Measurements from ENCODE around the gene SLC35G3. TPM values are rescaled to one million over a fixed set of nuclear protein-coding genes. Genes with fewer than 3 reads are reported as not detected.

Gene SLC35G3
- total and polyA plus RNA-seq, 10 of the 15 experiments (the other 5 are each of a cell fraction or from before 2014, with no cell fraction given) = not detected

- no peaks in the 10 kb centered on the region for H4K20me1 ChIP-seq (ENCODE audit: control insufficient read depth, insufficient read depth)
- no peak overlapping the region for H3K27ac ChIP-seq (ENCODE audit: control insufficient read depth, insufficient read depth)
- ChIA-PET CTCF (no interaction called here), RAD21 (ENCODE audit: unreplicated experiment) (interaction anchor here (0.5 kb wide), 1 partner anchor 166 kb away, joined by 4 read pairs; no protein-coding TSS in a partner anchor), SMC1A (ENCODE audit: uncharacterized antibody, unreplicated experiment) (no interaction called here), POLR2A (no interaction called here)
- no TSS peak for BruUV-seq (replicated peaks)
- WGBS (ENCODE audit: insufficient coverage, insufficient replicate concordance, low lambda C conversion rate, missing lambda C conversion rate) = 25% methylated on average over 8 of the region's 8 CpGs
- H3K36me3 ChIP-seq (ENCODE audit: control insufficient read depth in 2 of 2, insufficient read depth in 2 of 2, low read length in 1 of 2) = no peaks in the 10 kb centered on the region
- H2AFZ ChIP-seq (ENCODE audit: control insufficient read depth, low read depth, low read length) = no peak overlapping the region
- intact Hi-C loops (cut with micrococcal nuclease; ENCODE audit: unreplicated experiment) = no loop called here
- no peak for TF ChIP-seq HDAC6 (IDR thresholded peaks at IDR 0.05; ENCODE audit: unreplicated experiment)
- TF ChIP-seq BCL3 (IDR thresholded peaks at IDR 0.05; ENCODE audit: borderline replicate concordance, insufficient read depth, low read depth, low read length, poor library complexity, severe bottlenecking) = no peak
- no peak for TF ChIP-seq ATF3 (IDR thresholded peaks at IDR 0.05; ENCODE audit: borderline replicate concordance, extremely low read depth, low read depth, low read length)
- no peak for TF ChIP-seq BMI1 (IDR thresholded peaks at IDR 0.05; ENCODE audit: borderline replicate concordance)
- no peak for TF ChIP-seq WRNIP1 (IDR thresholded peaks at IDR 0.05; ENCODE audit: borderline replicate concordance, low read depth, low read length)
- no peak for TF ChIP-seq CREB1 (IDR thresholded peaks at IDR 0.05; ENCODE audit: low read depth)
- TF ChIP-seq PKNOX1 (IDR thresholded peaks at IDR 0.05) = no peak
- no peak for TF ChIP-seq CEBPB (IDR thresholded peaks at IDR 0.05; ENCODE audit: borderline replicate concordance in 1 of 2, low read depth in 2 of 2, low read length in 2 of 2)
- in situ Hi-C loops (cut with MboI) = no loop called here
- H3K27me3 ChIP-seq (replicated peaks in 1 of 2; ENCODE audit: control insufficient read depth in 2 of 2, insufficient read depth in 2 of 2, low read length in 1 of 2) = no peaks in the 10 kb centered on the region
- no peak overlapping the region for H3K9ac ChIP-seq (ENCODE audit: control insufficient read depth, insufficient read depth, low read length)
- ATAC-seq (no peak), FAIRE-seq (no peak), DNase-seq (ENCODE audit: low read depth, low spot score) (no peak)
- no peaks in the 10 kb centered on the region for H3K4me1 ChIP-seq (ENCODE audit: control insufficient read depth, insufficient read depth, low read length)
- H3K79me2 ChIP-seq (ENCODE audit: control insufficient read depth, insufficient read depth, low read length) = no peaks in the 10 kb centered on the region
- H3K9me3 ChIP-seq (replicated peaks; ENCODE audit: control insufficient read depth, insufficient read depth, low read length) = no peaks in the 10 kb centered on the region
- no peak overlapping the region for H3K4me2 ChIP-seq (ENCODE audit: control insufficient read depth, insufficient read depth)
- no peak overlapping the region for H3K4me3 ChIP-seq
Measured at GRCh38 chr17:35176897-35177296, 17.3 kb downstream of the SLC35G3 start.

All from GM12878 (cell line).